Stomach (tissue), 9 donors: ENCODE results near the gene ARFGAP3. TPM values are rescaled to one million over a fixed set of nuclear protein-coding genes. Genes with fewer than 3 reads are reported as not detected.

ENCODE experiments used
- DNase-seq, 2 donors: peaks; one replicate each; pipeline versions ENCODE4 v3.0.0 to v3.0.0-alpha.2; 2013 to 2019
- H3K27ac ChIP-seq, 5 donors: fragments of 200-600 bp in 4 of 5; sonication (generic) in 4 of 5; one replicate each; pipeline ENCODE4 v1.5.1; 2013 to 2019; ENCODE audit warnings: mild to moderate bottlenecking in 1 of 5, moderate library complexity in 1 of 5
- H3K27me3 ChIP-seq, 3 donors: fragments of 200-600 bp; sonication (generic); one replicate each; pipeline ENCODE4 v1.5.1; 2017 to 2019; ENCODE audit warnings: mixed run types in 1 of 3
- H3K36me3 ChIP-seq, 4 donors: fragments of 200-600 bp; sonication (generic); 1 replicate in 3 of 4; 2 replicates in 1 of 4; pipeline ENCODE4 v1.5.1; 2016 to 2019
- H3K4me1 ChIP-seq, 4 donors: fragments of 200-600 bp; sonication (generic); one replicate each; pipeline ENCODE4 v1.5.1; 2016 to 2019
- H3K4me3 ChIP-seq, 4 donors: fragments of 200-600 bp; sonication (generic) in 3 of 4; one replicate each; pipeline ENCODE4 v1.5.1; 2016 to 2019; ENCODE audit warnings: mild to moderate bottlenecking in 1 of 4
- H3K9me3 ChIP-seq, 4 donors: fragments of 200-600 bp; sonication (generic); one replicate each; pipeline ENCODE4 v1.5.1; 2016 to 2019
- CTCF ChIP-seq, 7 experiments: fragments of 450-650 bp in 4 of 7; fragments of 200-600 bp in 3 of 7; sonication (generic) in 3 of 7; IDR thresholded peaks; one replicate each; pipeline ENCODE4 v1.5.1; 2016 to 2019; ENCODE audit warnings: antibody characterized with exemption in 7 of 7, control low read depth in 2 of 7, mild to moderate bottlenecking in 1 of 7
- EP300 ChIP-seq: sonication (generic); formaldehyde crosslinking; IDR thresholded peaks from one replicate; pipeline ENCODE4 v1.6.1; 2017; ENCODE audit warnings: antibody characterized with exemption
- POLR2A ChIP-seq, 4 donors: fragments of 450-650 bp; IDR thresholded peaks; one replicate each; pipeline ENCODE4 v1.6.1; 2016; ENCODE audit warnings: antibody characterized with exemption in 4 of 4, control low read depth in 2 of 4, mild to moderate bottlenecking in 1 of 4, moderate library complexity in 1 of 4
- POLR2AphosphoS5 ChIP-seq, 3 donors: sonication (generic); formaldehyde crosslinking; IDR thresholded peaks; one replicate each; pipeline ENCODE4 v1.6.1; 2016; ENCODE audit warnings: antibody characterized with exemption in 3 of 3
- WGBS, 5 donors: extraction: QIAGEN DNeasy Blood & Tissue Kit in 3 of 5; methylation state at CpG; one replicate each; pipeline versions ENCODE4 v1.1.5 to v1.1.7; 2013 to 2018; 5-methylcytosine and 5-hydroxymethylcytosine counted together
- intact Hi-C: fragments of 100-400 bp; cut with DNase I; formaldehyde crosslinking; loops from one replicate; pipeline ENCODE4 v1.15.1; 2023; ENCODE audit warnings: low total_unique reads
- polyA plus RNA-seq, 3 donors: library from polyadenylated mRNA; stranded (reverse); fragments of 200-250 nt; gene quantifications; one replicate each; pipeline ENCODE4 v1.2.3, GENCODE V29; 2013
- total RNA-seq, 5 donors: library from RNA; depleted of rRNA; stranded (reverse); fragments of >200 nt; gene quantifications; one replicate each; pipeline versions ENCODE4 v1.1.0 to v1.2.3, GENCODE V29; 2014 to 2016
- donor health status: healthy with polysubstance abuse.
- donor health status: Bipolar disorder and iron deficiency.
- donor health status: healthy.

ARFGAP3 gene
- total and polyA plus RNA-seq, 8 donors, result 4.6 to 77.5 (median 39.9) TPM

GRCh38 chr22:42878561-42879305, 21.7 kb upstream of the ARFGAP3 start:
- DNase-seq, result no peak
- WGBS, 5 donors, result 88 to 95% (median 92%) methylated on average over 18 to 22 of the region's 22 CpGs
- no peak overlapping the region for H3K27ac ChIP-seq

GRCh38 chr22:42877597-42878340, 20.7 kb upstream of the ARFGAP3 start:
- TF ChIP-seq POLR2AphosphoS5 (IDR thresholded peaks at IDR 0.05), result no peak
- TF ChIP-seq POLR2A (IDR thresholded peaks at IDR 0.05), result no peak
- TF ChIP-seq EP300, result no peak
- TF ChIP-seq CTCF (IDR thresholded peaks at IDR 0.05), result no peak
- Histone ChIP-seq H3K27me3 (no peaks in the 10 kb centered on the region), H3K9me3 (no peaks in the 10 kb centered on the region), H3K36me3 (peaks cover 63 to 100% (median 100%) of the 10 kb centered on the region in 4 donors), H3K4me1 (peaks cover 0 to 7% (median 2%) of the 10 kb centered on the region in 4 donors), H3K4me3 (no peak overlapping the region), H3K27ac (peak overlapping the region in 1 of 5 donors; percentile 6)
- DNase-seq, result no peak
- 80 to 92% (median 87%) methylated on average over 6 to 12 of the region's 12 CpGs for WGBS, 5 donors
- intact Hi-C loops, result no loop called here

More at GRCh38 chr22:42878561-42879305, 21.7 kb upstream of the ARFGAP3 start:
- Histone ChIP-seq H3K27me3 (no peaks in the 10 kb centered on the region), H3K9me3 (no peaks in the 10 kb centered on the region), H3K4me3 (no peak overlapping the region), H3K4me1 (peaks cover 0 to 7% (median 2%) of the 10 kb centered on the region in 4 donors), H3K36me3 (peaks cover 68 to 100% (median 100%) of the 10 kb centered on the region in 4 donors)
- intact Hi-C loops, result no loop called here
- TF ChIP-seq CTCF (IDR thresholded peaks at IDR 0.05) (no peak), EP300 (no peak), POLR2A (IDR thresholded peaks at IDR 0.05) (no peak), POLR2AphosphoS5 (IDR thresholded peaks at IDR 0.05) (no peak)

- no peak overlapping the region for H3K27ac ChIP-seq
- H3K4me1 ChIP-seq, result peaks cover 0 to 7% (median 2%) of the 10 kb centered on the region in 4 donors
- TF ChIP-seq POLR2A (IDR thresholded peaks at IDR 0.05) (no peak), CTCF (IDR thresholded peaks at IDR 0.05) (no peak), POLR2AphosphoS5 (IDR thresholded peaks at IDR 0.05) (no peak), EP300 (no peak)
- 77 to 82% (median 81%) methylated on average over 7 to 8 of the region's 8 CpGs for WGBS, 5 donors
- no peaks in the 10 kb centered on the region for H3K9me3 ChIP-seq
- no peaks in the 10 kb centered on the region for H3K27me3 ChIP-seq
- no peak overlapping the region for H3K4me3 ChIP-seq
- H3K36me3 ChIP-seq, result peaks cover 66 to 100% (median 100%) of the 10 kb centered on the region in 4 donors
- intact Hi-C loops, result no loop called here
- DNase-seq, result no peak
These were observed 20.1 kb upstream of the ARFGAP3 start for GRCh38 chr22:42877158-42877557.

GRCh38 chr22:42876041-42876440, 19.0 kb upstream of the ARFGAP3 start:
- TF ChIP-seq EP300 (no peak), POLR2AphosphoS5 (IDR thresholded peaks at IDR 0.05) (no peak), POLR2A (IDR thresholded peaks at IDR 0.05) (no peak), CTCF (IDR thresholded peaks at IDR 0.05) (no peak)
- Histone ChIP-seq H3K4me1 (peaks cover 0 to 6% (median 2%) of the 10 kb centered on the region in 4 donors), H3K36me3 (peaks cover 72 to 100% (median 100%) of the 10 kb centered on the region in 4 donors), H3K27me3 (no peaks in the 10 kb centered on the region), H3K27ac (no peak overlapping the region), H3K4me3 (no peak overlapping the region), H3K9me3 (no peaks in the 10 kb centered on the region)
- 91 to 96% (median 93%) methylated on average over 13 to 17 of the region's 17 CpGs for WGBS, 5 donors
- intact Hi-C loops, result no loop called here
- no peak for DNase-seq
